ENCODE measurements around the gene BFAR.

The BFAR gene

GRCh38 chr16:14650629-14651028 lies 17.9 kb downstream of the BFAR start:
- Histone ChIP-seq H3K27ac (ENCODE audit: low read depth, low read length) (no peak overlapping the region), H3F3A (ENCODE audit: control insufficient read depth, insufficient read depth) (peaks cover 3% of the 10 kb centered on the region; the same call in 1 of the 2 replicates), H3K4me2 (ENCODE audit: low read length) (no peak overlapping the region)

DNA sequence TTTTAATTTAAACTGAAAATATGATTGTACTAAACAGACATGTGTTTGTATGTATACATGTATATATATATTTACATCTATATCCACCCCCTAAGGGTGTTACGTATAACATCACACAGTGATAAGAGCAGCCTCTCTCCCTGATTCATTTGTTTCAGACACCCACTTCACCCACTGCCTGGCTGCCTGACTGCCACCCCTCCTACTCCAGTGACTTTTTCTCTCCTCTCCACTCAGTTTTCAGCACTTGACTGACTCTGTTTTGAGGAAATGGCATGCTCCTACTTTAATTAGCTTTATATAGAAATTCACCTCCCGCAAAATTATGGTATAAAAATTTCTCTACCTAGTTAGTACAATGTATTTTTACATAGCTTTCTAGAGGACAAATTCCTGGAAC lies 20.0 kb downstream of the BFAR start:
- Histone ChIP-seq H3K4me3 (ENCODE audit: low read length) (no peak overlapping the region), H3K4me1 (ENCODE audit: control insufficient read depth, low read length) (peaks cover 11% of the 10 kb centered on the region), H3K27me3 (ENCODE audit: control insufficient read depth, low read length) (no peaks in the 10 kb centered on the region), H3F3A (ENCODE audit: control insufficient read depth, insufficient read depth) (peaks cover 5% of the 10 kb centered on the region; the same call in 1 of the 2 replicates), H3K9me2 (replicated peaks; ENCODE audit: control insufficient read depth, low read length) (no peaks in the 10 kb centered on the region), H3K9me3 (ENCODE audit: control insufficient read depth, insufficient read depth, low read length) (no peaks in the 10 kb centered on the region), H4K20me1 (ENCODE audit: control insufficient read depth, insufficient read depth, low read depth, low read length) (no peaks in the 10 kb centered on the region), H3K4me2 (ENCODE audit: low read length) (no peak overlapping the region), H3K36me3 (ENCODE audit: control insufficient read depth, low read length) (peaks cover 76% of the 10 kb centered on the region), H3K79me2 (ENCODE audit: control insufficient read depth, low read length) (peaks cover 27% of the 10 kb centered on the region), H3K27ac (ENCODE audit: low read depth, low read length) (no peak overlapping the region)
- TF ChIP-seq EZH2phosphoT487 (IDR thresholded peaks at IDR 0.05; ENCODE audit: borderline replicate concordance, low read length), result no peak
- TF ChIP-seq, protein P1, sequence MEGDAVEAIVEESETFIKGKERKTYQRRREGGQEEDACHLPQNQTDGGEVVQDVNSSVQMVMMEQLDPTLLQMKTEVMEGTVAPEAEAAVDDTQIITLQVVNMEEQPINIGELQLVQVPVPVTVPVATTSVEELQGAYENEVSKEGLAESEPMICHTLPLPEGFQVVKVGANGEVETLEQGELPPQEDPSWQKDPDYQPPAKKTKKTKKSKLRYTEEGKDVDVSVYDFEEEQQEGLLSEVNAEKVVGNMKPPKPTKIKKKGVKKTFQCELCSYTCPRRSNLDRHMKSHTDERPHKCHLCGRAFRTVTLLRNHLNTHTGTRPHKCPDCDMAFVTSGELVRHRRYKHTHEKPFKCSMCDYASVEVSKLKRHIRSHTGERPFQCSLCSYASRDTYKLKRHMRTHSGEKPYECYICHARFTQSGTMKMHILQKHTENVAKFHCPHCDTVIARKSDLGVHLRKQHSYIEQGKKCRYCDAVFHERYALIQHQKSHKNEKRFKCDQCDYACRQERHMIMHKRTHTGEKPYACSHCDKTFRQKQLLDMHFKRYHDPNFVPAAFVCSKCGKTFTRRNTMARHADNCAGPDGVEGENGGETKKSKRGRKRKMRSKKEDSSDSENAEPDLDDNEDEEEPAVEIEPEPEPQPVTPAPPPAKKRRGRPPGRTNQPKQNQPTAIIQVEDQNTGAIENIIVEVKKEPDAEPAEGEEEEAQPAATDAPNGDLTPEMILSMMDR (IDR thresholded peaks at IDR 0.05; ENCODE audit: low read depth, low read length, poor library complexity, severe bottlenecking), result no peak

More at GRCh38 chr16:14650629-14651028, 17.9 kb downstream of the BFAR start:
- no peaks in the 10 kb centered on the region for H3K9me2 ChIP-seq (replicated peaks; ENCODE audit: control insufficient read depth, low read length)
- H3K9me3 ChIP-seq (ENCODE audit: control insufficient read depth, insufficient read depth, low read length), result no peaks in the 10 kb centered on the region
- peaks cover 78% of the 10 kb centered on the region for H3K36me3 ChIP-seq (ENCODE audit: control insufficient read depth, low read length)
- no peaks in the 10 kb centered on the region for H3K4me1 ChIP-seq (ENCODE audit: control insufficient read depth, low read length)
- TF ChIP-seq, protein P1 (IDR thresholded peaks at IDR 0.05; ENCODE audit: low read depth, low read length, poor library complexity, severe bottlenecking), result no peak
- TF ChIP-seq EZH2phosphoT487 (IDR thresholded peaks at IDR 0.05; ENCODE audit: borderline replicate concordance, low read length), result no peak
- no peaks in the 10 kb centered on the region for H3K27me3 ChIP-seq (ENCODE audit: control insufficient read depth, low read length)
- peaks cover 46% of the 10 kb centered on the region for H3K79me2 ChIP-seq (ENCODE audit: control insufficient read depth, low read length)
- H3K4me3 ChIP-seq (ENCODE audit: low read length), result no peak overlapping the region
- H4K20me1 ChIP-seq (ENCODE audit: control insufficient read depth, insufficient read depth, low read depth, low read length), result no peaks in the 10 kb centered on the region

DNA sequence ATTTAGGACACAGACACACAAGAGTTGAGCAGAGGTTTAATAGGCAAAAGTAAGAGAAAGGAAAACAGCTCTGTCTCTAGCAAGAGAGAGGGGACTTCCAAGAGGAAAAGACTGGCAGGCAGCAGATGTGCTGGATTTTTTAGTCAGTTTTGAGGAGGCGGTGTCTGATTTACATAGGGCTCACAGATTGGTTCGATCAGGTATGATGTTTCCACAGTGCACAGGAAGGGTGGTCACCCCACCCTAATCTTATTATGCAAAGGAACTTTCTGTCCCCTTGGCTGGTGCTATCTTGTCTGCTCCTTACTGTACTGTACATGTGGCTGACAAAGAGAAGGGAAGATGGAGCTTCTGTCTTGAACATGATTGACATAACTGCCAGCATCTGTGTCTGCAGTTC lies 25.3 kb downstream of the BFAR start:
- H4K20me1 ChIP-seq (ENCODE audit: control insufficient read depth, insufficient read depth, low read depth, low read length), result no peaks in the 10 kb centered on the region
- H3F3A ChIP-seq (ENCODE audit: control insufficient read depth, insufficient read depth), result peaks cover 5% of the 10 kb centered on the region; the same call in 1 of the 2 replicates
- H3K9me3 ChIP-seq (ENCODE audit: control insufficient read depth, insufficient read depth, low read length), result no peaks in the 10 kb centered on the region
- peaks cover 14% of the 10 kb centered on the region for H3K79me2 ChIP-seq (ENCODE audit: control insufficient read depth, low read length)
- no peaks in the 10 kb centered on the region for H3K27me3 ChIP-seq (ENCODE audit: control insufficient read depth, low read length)
- peak overlapping the region; percentile 87 for H3K27ac ChIP-seq (ENCODE audit: low read depth, low read length)
- H3K4me3 ChIP-seq (ENCODE audit: low read length), result peak overlapping the region; percentile 56
- TF ChIP-seq EZH2phosphoT487 (IDR thresholded peaks at IDR 0.05; ENCODE audit: borderline replicate concordance, low read length), result no peak
- TF ChIP-seq, protein P1 (IDR thresholded peaks at IDR 0.05; ENCODE audit: low read depth, low read length, poor library complexity, severe bottlenecking), result no peak
- peaks cover 78% of the 10 kb centered on the region for H3K36me3 ChIP-seq (ENCODE audit: control insufficient read depth, low read length)
- peak overlapping the region; percentile 90 for H3K4me2 ChIP-seq (ENCODE audit: low read length)
- H3K9me2 ChIP-seq (replicated peaks; ENCODE audit: control insufficient read depth, low read length), result no peaks in the 10 kb centered on the region
- H3K4me1 ChIP-seq (ENCODE audit: control insufficient read depth, low read length), result peaks cover 25% of the 10 kb centered on the region

Measured in DOHH2 (cell line).